Measurements from ENCODE around the gene C6. TPM values are rescaled to one million over a fixed set of nuclear protein-coding genes. Genes with fewer than 3 reads are reported as not detected.

Gene C6
- total and polyA plus RNA-seq, 10 of the 15 experiments (the other 5 are each of a cell fraction or from before 2014, with no cell fraction given) = 0.31 TPM; not detected in 9

- intact Hi-C loops (cut with micrococcal nuclease; ENCODE audit: unreplicated experiment) = no loop called here
- ChIA-PET POLR2A (no interaction called here), SMC1A (ENCODE audit: uncharacterized antibody, unreplicated experiment) (no interaction called here), CTCF (no interaction called here), RAD21 (ENCODE audit: unreplicated experiment) (no interaction called here)
- Histone ChIP-seq H3K9me3 (replicated peaks; ENCODE audit: control insufficient read depth, insufficient read depth, low read length) (no peaks in the 10 kb centered on the region), H4K20me1 (ENCODE audit: control insufficient read depth, insufficient read depth) (no peaks in the 10 kb centered on the region), H3K79me2 (ENCODE audit: control insufficient read depth, insufficient read depth, low read length) (no peaks in the 10 kb centered on the region), H2AFZ (ENCODE audit: control insufficient read depth, low read depth, low read length) (no peak overlapping the region), H3K36me3 (ENCODE audit: control insufficient read depth in 2 of 2, insufficient read depth in 2 of 2, low read length in 1 of 2) (no peaks in the 10 kb centered on the region), H3K4me3 (no peak overlapping the region), H3K4me2 (ENCODE audit: control insufficient read depth, insufficient read depth) (no peak overlapping the region), H3K27me3 (replicated peaks in 1 of 2; ENCODE audit: control insufficient read depth in 2 of 2, insufficient read depth in 2 of 2, low read length in 1 of 2) (no peaks in the 10 kb centered on the region), H3K4me1 (ENCODE audit: control insufficient read depth, insufficient read depth, low read length) (no peaks in the 10 kb centered on the region), H3K27ac (ENCODE audit: control insufficient read depth, insufficient read depth) (no peak overlapping the region), H3K9ac (ENCODE audit: control insufficient read depth, insufficient read depth, low read length) (no peak overlapping the region)
- in situ Hi-C loops (cut with MboI) = no loop called here
- TF ChIP-seq ASH2L (IDR thresholded peaks at IDR 0.05; ENCODE audit: borderline replicate concordance, low read depth) (no peak), ELK1 (IDR thresholded peaks at IDR 0.05; ENCODE audit: low read depth, low read length) (no peak), MYC (IDR thresholded peaks at IDR 0.05; ENCODE audit: insufficient read depth, insufficient read length, insufficient replicate concordance, low read length, severe bottlenecking) (no peak), PRDM15 (CRISPR knock-in tag; IDR thresholded peaks at IDR 0.05) (no peak), CHD2 (IDR thresholded peaks at IDR 0.05; ENCODE audit: borderline replicate concordance, low read depth, low read length) (no peak), NFYB (IDR thresholded peaks at IDR 0.05; ENCODE audit: insufficient read depth, low read depth, low read length) (no peak), STAT1 (conservative IDR thresholded peaks at IDR 0.05) (no peak), JUNB (IDR thresholded peaks at IDR 0.05) (no peak), CHD4 (IDR thresholded peaks at IDR 0.05) (no peak), KLF5 (IDR thresholded peaks at IDR 0.05; ENCODE audit: partially characterized antibody) (no peak), ATF3 (IDR thresholded peaks at IDR 0.05; ENCODE audit: borderline replicate concordance, extremely low read depth, low read depth, low read length) (no peak), SPI1 (IDR thresholded peaks at IDR 0.05; ENCODE audit: borderline replicate concordance, insufficient read depth, low read depth, low read length) (no peak)
- ATAC-seq (no peak), DNase-seq (ENCODE audit: low read depth, low spot score) (no peak), FAIRE-seq (no peak)
- no TSS peak for BruUV-seq (replicated peaks)
Observed at GRCh38 chr5:41182666-41183065, 30.7 kb downstream of the C6 start.
